DOHH2 (cell line): ENCODE measurements around the gene NTS.

Source experiments
- CTCF ChIP-seq: fragments of 200-600 bp; sonication (generic); IDR thresholded peaks from one replicate; pipeline ENCODE4 v1.5.1; 2014; ENCODE audit warnings: antibody characterized with exemption, mild to moderate bottlenecking, low read depth, low read length; ENCODE audit not compliant: poor library complexity, severe bottlenecking
- EZH2phosphoT487 ChIP-seq: fragments of 200-600 bp; sonication (generic); IDR thresholded peaks from 2 replicates; pipeline ENCODE4 v1.6.1; 2017; ENCODE audit warnings: borderline replicate concordance, mild to moderate bottlenecking, antibody characterized with exemption, low read length, moderate library complexity, mixed read lengths

- TF ChIP-seq CTCF = no peak
- TF ChIP-seq EZH2phosphoT487 = no peak
These were observed 17.1 kb upstream of the NTS start for GRCh38 chr12:85856966-85857365.
